GM12878 (cell line): ENCODE data around the gene RAB36.

Source experiments
- ATF7 ChIP-seq: fragments of 450-650 bp; IDR thresholded peaks from 2 replicates; pipeline ENCODE4 v1.6.1; 2016; ENCODE audit warnings: low read depth, mild to moderate bottlenecking
- BCLAF1 ChIP-seq: fragments of 450-650 bp; IDR thresholded peaks from 2 replicates; pipeline ENCODE4 v1.6.1; 2017; ENCODE audit warnings: antibody characterized with exemption, mild to moderate bottlenecking, moderate library complexity
- BRCA1 ChIP-seq: IDR thresholded peaks from 2 replicates; pipeline ENCODE4 v1.6.1; 2011; ENCODE audit warnings: low read depth, low read length, improper control_type of control experiment
- CBFB ChIP-seq: IDR thresholded peaks from 2 replicates; pipeline ENCODE4 v1.6.1; 2016; ENCODE audit warnings: antibody characterized with exemption, low read depth
- CEBPB ChIP-seq, 2 experiments: fragments of 150-350 bp in 1 of 2; IDR thresholded peaks; 2 replicates each; pipeline ENCODE4 v1.6.1; 2012 to 2014; ENCODE audit warnings: low read depth in 2 of 2, low read length in 2 of 2, borderline replicate concordance in 1 of 2, inconsistent platforms in 1 of 2
- ELK1 ChIP-seq: IDR thresholded peaks from 2 replicates; pipeline ENCODE4 v1.6.1; 2012; ENCODE audit warnings: low read depth, low read length, improper control_type of control experiment
- HDGF ChIP-seq: fragments of 450-650 bp; IDR thresholded peaks from 2 replicates; pipeline ENCODE4 v1.6.1; 2016; ENCODE audit warnings: antibody characterized with exemption
- POLR2A ChIP-seq: IDR thresholded peaks from 2 replicates; pipeline ENCODE4 v1.6.1; 2011; ENCODE audit warnings: low read depth, mild to moderate bottlenecking, low read length
- RAD21 ChIP-seq: IDR thresholded peaks from 2 replicates; pipeline ENCODE4 v1.6.1; 2011; ENCODE audit warnings: mild to moderate bottlenecking, low read depth, low read length, moderate library complexity; ENCODE audit not compliant: insufficient read depth
- TCF12 ChIP-seq: IDR thresholded peaks from 2 replicates; pipeline ENCODE4 v1.6.1; 2011; ENCODE audit warnings: low read depth, mild to moderate bottlenecking, low read length
- ZNF274 ChIP-seq: IDR thresholded peaks from one replicate; pipeline ENCODE4 v1.8.0; 2011; ENCODE audit not compliant: insufficient read length, insufficient read depth
- ZNF384 ChIP-seq: IDR thresholded peaks from 2 replicates; pipeline ENCODE4 v1.6.1; 2012; ENCODE audit warnings: low read depth, mild to moderate bottlenecking, low read length, improper control_type of control experiment, borderline replicate concordance
- TF ChIP-seq, protein P1 (sequence below), 3 experiments: IDR thresholded peaks in 2 of 3; conservative IDR thresholded peaks in 1 of 3; 2 replicates each; pipeline ENCODE4 v1.5.1; 2011; ENCODE audit warnings: low read depth in 3 of 3, low read length in 3 of 3, mild to moderate bottlenecking in 3 of 3, control low read depth in 2 of 3, moderate library complexity in 2 of 3, inconsistent platforms in 1 of 3, mixed read lengths in 1 of 3; ENCODE audit not compliant: control insufficient read depth in 2 of 3, insufficient read depth in 1 of 3; ENCODE audit errors: extremely low read depth in 1 of 3
- TF ChIP-seq, protein P2 (sequence below): IDR thresholded peaks from 2 replicates; pipeline ENCODE4 v1.6.1; 2011; ENCODE audit warnings: low read depth, mild to moderate bottlenecking, low read length, moderate library complexity, borderline replicate concordance; ENCODE audit errors: extremely low read depth

DNA sequence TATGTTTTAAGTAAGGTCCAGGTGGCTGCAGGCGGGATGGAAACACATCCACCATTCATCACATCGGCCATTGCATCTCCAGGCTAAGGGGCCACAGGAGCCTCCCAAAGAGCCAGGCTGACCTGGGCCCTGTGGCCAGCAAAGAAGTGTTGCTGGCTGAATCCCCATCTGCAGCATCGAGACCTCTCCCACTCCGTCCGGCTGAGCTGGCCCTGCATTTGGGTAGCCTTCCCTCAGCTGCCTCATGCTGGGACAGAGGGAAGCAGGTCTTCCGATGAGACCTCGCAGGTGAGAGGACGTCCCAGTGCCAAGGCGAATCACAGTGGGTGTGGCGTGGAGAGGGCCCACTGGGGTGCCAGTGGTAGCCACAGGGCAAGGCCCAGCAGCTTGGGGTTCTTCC, 28.0 kb upstream of the RAB36 start:
- TF ChIP-seq BRCA1 (no peak), ATF7 (no peak), TCF12 (no peak), CBFB (no peak), HDGF (no peak), CEBPB (IDR thresholded peaks at IDR 0.05; ENCODE audit: borderline replicate concordance in 1 of 2, low read depth in 2 of 2, low read length in 2 of 2) (no peak), ELK1 (no peak), ZNF274 (no peak), POLR2A (no peak), BCLAF1 (no peak), RAD21 (no peak), ZNF384 (no peak)
- TF ChIP-seq, protein P1, sequence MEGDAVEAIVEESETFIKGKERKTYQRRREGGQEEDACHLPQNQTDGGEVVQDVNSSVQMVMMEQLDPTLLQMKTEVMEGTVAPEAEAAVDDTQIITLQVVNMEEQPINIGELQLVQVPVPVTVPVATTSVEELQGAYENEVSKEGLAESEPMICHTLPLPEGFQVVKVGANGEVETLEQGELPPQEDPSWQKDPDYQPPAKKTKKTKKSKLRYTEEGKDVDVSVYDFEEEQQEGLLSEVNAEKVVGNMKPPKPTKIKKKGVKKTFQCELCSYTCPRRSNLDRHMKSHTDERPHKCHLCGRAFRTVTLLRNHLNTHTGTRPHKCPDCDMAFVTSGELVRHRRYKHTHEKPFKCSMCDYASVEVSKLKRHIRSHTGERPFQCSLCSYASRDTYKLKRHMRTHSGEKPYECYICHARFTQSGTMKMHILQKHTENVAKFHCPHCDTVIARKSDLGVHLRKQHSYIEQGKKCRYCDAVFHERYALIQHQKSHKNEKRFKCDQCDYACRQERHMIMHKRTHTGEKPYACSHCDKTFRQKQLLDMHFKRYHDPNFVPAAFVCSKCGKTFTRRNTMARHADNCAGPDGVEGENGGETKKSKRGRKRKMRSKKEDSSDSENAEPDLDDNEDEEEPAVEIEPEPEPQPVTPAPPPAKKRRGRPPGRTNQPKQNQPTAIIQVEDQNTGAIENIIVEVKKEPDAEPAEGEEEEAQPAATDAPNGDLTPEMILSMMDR (IDR thresholded peaks at IDR 0.05 in 2 of 3, conservative IDR thresholded peaks at IDR 0.05 in 1 of 3; ENCODE audit: control insufficient read depth in 2 of 3, extremely low read depth in 1 of 3, insufficient read depth in 1 of 3, low read depth in 3 of 3, low read length in 3 of 3), result no peak
- TF ChIP-seq, protein P2, sequence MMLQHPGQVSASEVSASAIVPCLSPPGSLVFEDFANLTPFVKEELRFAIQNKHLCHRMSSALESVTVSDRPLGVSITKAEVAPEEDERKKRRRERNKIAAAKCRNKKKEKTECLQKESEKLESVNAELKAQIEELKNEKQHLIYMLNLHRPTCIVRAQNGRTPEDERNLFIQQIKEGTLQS, result no peak
